ENCODE measurements around the gene TAC3.

Gene TAC3

DNA sequence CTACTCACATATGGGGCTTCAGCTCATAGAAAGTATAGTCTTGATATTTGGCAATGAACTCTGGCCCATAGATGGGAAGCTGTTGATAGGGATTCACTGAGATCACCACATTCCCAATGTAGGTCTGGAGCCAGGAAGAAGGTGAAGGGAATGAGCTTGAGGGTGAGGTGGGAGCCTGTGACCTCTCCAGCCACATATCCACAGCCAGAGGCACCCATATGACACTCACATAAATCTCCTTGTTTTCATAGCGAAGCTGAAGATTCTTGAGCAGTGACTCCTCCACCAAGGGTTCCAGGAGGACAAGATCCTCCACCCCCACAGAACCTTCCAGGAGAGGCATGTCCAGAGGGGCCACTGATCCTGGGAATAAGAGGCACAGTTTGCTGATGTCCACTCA, 31.7 kb upstream of the TAC3 start:
- Histone ChIP-seq H3K79me2 (ENCODE audit: control insufficient read depth, insufficient read depth, low read length) (no peaks in the 10 kb centered on the region), H2BK15ac (replicated peaks; ENCODE audit: low read depth) (no peak overlapping the region), H3K27me3 (ENCODE audit: insufficient read depth, low read length, poor library complexity) (peaks cover 2% of the 10 kb centered on the region), H3K23ac (ENCODE audit: low read length) (no peak overlapping the region), H3K79me1 (ENCODE audit: low read length) (no peaks in the 10 kb centered on the region), H3K4me2 (ENCODE audit: low read length) (no peak overlapping the region), H3K18ac (ENCODE audit: low read length) (no peak overlapping the region), H4K8ac (ENCODE audit: low read depth, low read length) (no peak overlapping the region), H3K4ac (ENCODE audit: low read depth, low read length) (no peak overlapping the region), H4K5ac (ENCODE audit: low read length) (no peak overlapping the region), H2AK5ac (ENCODE audit: low read length) (no peak overlapping the region), H2BK5ac (ENCODE audit: low read length) (no peak overlapping the region), H3K4me1 (ENCODE audit: control insufficient read depth, low read depth, low read length) (no peaks in the 10 kb centered on the region), H3K27ac (ENCODE audit: low read depth, low read length) (no peak overlapping the region), H2BK120ac (ENCODE audit: low read depth, low read length) (no peak overlapping the region), H3K4me3 (ENCODE audit: low read length) (no peak overlapping the region), H3K36me3 (ENCODE audit: control insufficient read depth, insufficient read depth, low read length) (no peaks in the 10 kb centered on the region), H3K56ac (ENCODE audit: low read length) (no peak overlapping the region), H3K9ac (ENCODE audit: low read length) (no peak overlapping the region)
- WGBS (ENCODE audit: extremely low coverage, insufficient coverage, low lambda C conversion rate): no CpG with 5 or more reads among the region's 1 CpG
- no peak for DNase-seq

GRCh38 chr12:57046947-57047890, 30.9 kb upstream of the TAC3 start:
- Histone ChIP-seq H3K27me3 (ENCODE audit: insufficient read depth, low read length, poor library complexity) (peaks cover 2% of the 10 kb centered on the region), H2BK5ac (ENCODE audit: low read length) (no peak overlapping the region), H4K8ac (ENCODE audit: low read depth, low read length) (no peak overlapping the region), H3K4ac (ENCODE audit: low read depth, low read length) (no peak overlapping the region), H3K79me2 (ENCODE audit: control insufficient read depth, insufficient read depth, low read length) (no peaks in the 10 kb centered on the region), H2BK120ac (ENCODE audit: low read depth, low read length) (no peak overlapping the region), H3K36me3 (ENCODE audit: control insufficient read depth, insufficient read depth, low read length) (no peaks in the 10 kb centered on the region), H2BK15ac (replicated peaks; ENCODE audit: low read depth) (no peak overlapping the region), H3K18ac (ENCODE audit: low read length) (no peak overlapping the region), H2AK5ac (ENCODE audit: low read length) (no peak overlapping the region), H3K56ac (ENCODE audit: low read length) (no peak overlapping the region), H4K5ac (ENCODE audit: low read length) (no peak overlapping the region), H3K4me2 (ENCODE audit: low read length) (no peak overlapping the region), H3K9ac (ENCODE audit: low read length) (no peak overlapping the region), H3K27ac (ENCODE audit: low read depth, low read length) (no peak overlapping the region), H3K79me1 (ENCODE audit: low read length) (no peaks in the 10 kb centered on the region), H3K23ac (ENCODE audit: low read length) (no peak overlapping the region), H3K4me1 (ENCODE audit: control insufficient read depth, low read depth, low read length) (no peaks in the 10 kb centered on the region), H3K4me3 (ENCODE audit: low read length) (no peak overlapping the region)
- DNase-seq: no peak
- WGBS (ENCODE audit: extremely low coverage, insufficient coverage, low lambda C conversion rate): no CpG with 5 or more reads among the region's 10 CpGs

- no peak overlapping the region for H3K56ac ChIP-seq (ENCODE audit: low read length)
- H3K9ac ChIP-seq (ENCODE audit: low read length): no peak overlapping the region
- no peaks in the 10 kb centered on the region for H3K36me3 ChIP-seq (ENCODE audit: control insufficient read depth, insufficient read depth, low read length)
- H4K8ac ChIP-seq (ENCODE audit: low read depth, low read length): no peak overlapping the region
- H2AK5ac ChIP-seq (ENCODE audit: low read length): no peak overlapping the region
- H3K18ac ChIP-seq (ENCODE audit: low read length): no peak overlapping the region
- H3K79me2 ChIP-seq (ENCODE audit: control insufficient read depth, insufficient read depth, low read length): no peaks in the 10 kb centered on the region
- no peak for DNase-seq
- H3K4me1 ChIP-seq (ENCODE audit: control insufficient read depth, low read depth, low read length): no peaks in the 10 kb centered on the region
- H3K27ac ChIP-seq (ENCODE audit: low read depth, low read length): no peak overlapping the region
- H3K4me2 ChIP-seq (ENCODE audit: low read length): no peak overlapping the region
- no peaks in the 10 kb centered on the region for H3K79me1 ChIP-seq (ENCODE audit: low read length)
- no peak overlapping the region for H3K4ac ChIP-seq (ENCODE audit: low read depth, low read length)
- H2BK5ac ChIP-seq (ENCODE audit: low read length): no peak overlapping the region
- no peak overlapping the region for H4K5ac ChIP-seq (ENCODE audit: low read length)
- no peak overlapping the region for H3K4me3 ChIP-seq (ENCODE audit: low read length)
- H3K23ac ChIP-seq (ENCODE audit: low read length): no peak overlapping the region
- no CpG with 5 or more reads among the region's 6 CpGs for WGBS (ENCODE audit: extremely low coverage, insufficient coverage, low lambda C conversion rate)
- no peak overlapping the region for H2BK15ac ChIP-seq (replicated peaks; ENCODE audit: low read depth)
- peaks cover 2% of the 10 kb centered on the region for H3K27me3 ChIP-seq (ENCODE audit: insufficient read depth, low read length, poor library complexity)
- H2BK120ac ChIP-seq (ENCODE audit: low read depth, low read length): no peak overlapping the region
Measured at GRCh38 chr12:57046086-57046791, 29.9 kb upstream of the TAC3 start.

GRCh38 chr12:57044889-57045288, 28.6 kb upstream of the TAC3 start:
- H3K56ac ChIP-seq (ENCODE audit: low read length): no peak overlapping the region
- no CpG with 5 or more reads among the region's 3 CpGs for WGBS (ENCODE audit: extremely low coverage, insufficient coverage, low lambda C conversion rate)
- no peak overlapping the region for H3K18ac ChIP-seq (ENCODE audit: low read length)
- no peak overlapping the region for H2BK5ac ChIP-seq (ENCODE audit: low read length)
- H3K4ac ChIP-seq (ENCODE audit: low read depth, low read length): no peak overlapping the region
- H3K79me1 ChIP-seq (ENCODE audit: low read length): no peaks in the 10 kb centered on the region
- no peaks in the 10 kb centered on the region for H3K4me1 ChIP-seq (ENCODE audit: control insufficient read depth, low read depth, low read length)
- H2BK120ac ChIP-seq (ENCODE audit: low read depth, low read length): no peak overlapping the region
- no peak overlapping the region for H3K23ac ChIP-seq (ENCODE audit: low read length)
- H3K4me2 ChIP-seq (ENCODE audit: low read length): no peak overlapping the region
- no peak overlapping the region for H4K5ac ChIP-seq (ENCODE audit: low read length)
- H3K4me3 ChIP-seq (ENCODE audit: low read length): no peak overlapping the region
- H4K8ac ChIP-seq (ENCODE audit: low read depth, low read length): no peak overlapping the region
- no peak overlapping the region for H2AK5ac ChIP-seq (ENCODE audit: low read length)
- H3K27me3 ChIP-seq (ENCODE audit: insufficient read depth, low read length, poor library complexity): no peaks in the 10 kb centered on the region
- no peak for DNase-seq
- H3K27ac ChIP-seq (ENCODE audit: low read depth, low read length): no peak overlapping the region
- H3K79me2 ChIP-seq (ENCODE audit: control insufficient read depth, insufficient read depth, low read length): no peaks in the 10 kb centered on the region
- no peak overlapping the region for H3K9ac ChIP-seq (ENCODE audit: low read length)
- no peak overlapping the region for H2BK15ac ChIP-seq (replicated peaks; ENCODE audit: low read depth)
- no peaks in the 10 kb centered on the region for H3K36me3 ChIP-seq (ENCODE audit: control insufficient read depth, insufficient read depth, low read length)

- Histone ChIP-seq H3K56ac (ENCODE audit: low read length) (no peak overlapping the region), H4K5ac (ENCODE audit: low read length) (no peak overlapping the region), H3K36me3 (ENCODE audit: control insufficient read depth, insufficient read depth, low read length) (no peaks in the 10 kb centered on the region), H3K27ac (ENCODE audit: low read depth, low read length) (no peak overlapping the region), H3K4me3 (ENCODE audit: low read length) (no peak overlapping the region), H2BK120ac (ENCODE audit: low read depth, low read length) (no peak overlapping the region), H3K79me1 (ENCODE audit: low read length) (no peaks in the 10 kb centered on the region), H3K79me2 (ENCODE audit: control insufficient read depth, insufficient read depth, low read length) (no peaks in the 10 kb centered on the region), H3K23ac (ENCODE audit: low read length) (no peak overlapping the region), H3K4ac (ENCODE audit: low read depth, low read length) (no peak overlapping the region), H3K4me2 (ENCODE audit: low read length) (no peak overlapping the region), H3K9ac (ENCODE audit: low read length) (no peak overlapping the region), H3K18ac (ENCODE audit: low read length) (no peak overlapping the region), H3K27me3 (ENCODE audit: insufficient read depth, low read length, poor library complexity) (no peaks in the 10 kb centered on the region), H4K8ac (ENCODE audit: low read depth, low read length) (no peak overlapping the region), H2BK5ac (ENCODE audit: low read length) (no peak overlapping the region), H2AK5ac (ENCODE audit: low read length) (no peak overlapping the region), H2BK15ac (replicated peaks; ENCODE audit: low read depth) (no peak overlapping the region), H3K4me1 (ENCODE audit: control insufficient read depth, low read depth, low read length) (no peaks in the 10 kb centered on the region)
- no peak for DNase-seq
- whole genome bisulfite sequencing (ENCODE audit: extremely low coverage, insufficient coverage, low lambda C conversion rate): no CpG with 5 or more reads among the region's 6 CpGs
Measured at GRCh38 chr12:57044468-57044867, 28.1 kb upstream of the TAC3 start.
